ENCODE results near the gene LCN12. TPM values are rescaled to one million over a fixed set of nuclear protein-coding genes. Genes with fewer than 3 reads are reported as not detected.
A peak's percentile ranks its signal among the peaks of the same experiment; 100 is the strongest.

The LCN12 gene
- polyA plus RNA-seq, 1 donor, result 20.2 TPM

DNA sequence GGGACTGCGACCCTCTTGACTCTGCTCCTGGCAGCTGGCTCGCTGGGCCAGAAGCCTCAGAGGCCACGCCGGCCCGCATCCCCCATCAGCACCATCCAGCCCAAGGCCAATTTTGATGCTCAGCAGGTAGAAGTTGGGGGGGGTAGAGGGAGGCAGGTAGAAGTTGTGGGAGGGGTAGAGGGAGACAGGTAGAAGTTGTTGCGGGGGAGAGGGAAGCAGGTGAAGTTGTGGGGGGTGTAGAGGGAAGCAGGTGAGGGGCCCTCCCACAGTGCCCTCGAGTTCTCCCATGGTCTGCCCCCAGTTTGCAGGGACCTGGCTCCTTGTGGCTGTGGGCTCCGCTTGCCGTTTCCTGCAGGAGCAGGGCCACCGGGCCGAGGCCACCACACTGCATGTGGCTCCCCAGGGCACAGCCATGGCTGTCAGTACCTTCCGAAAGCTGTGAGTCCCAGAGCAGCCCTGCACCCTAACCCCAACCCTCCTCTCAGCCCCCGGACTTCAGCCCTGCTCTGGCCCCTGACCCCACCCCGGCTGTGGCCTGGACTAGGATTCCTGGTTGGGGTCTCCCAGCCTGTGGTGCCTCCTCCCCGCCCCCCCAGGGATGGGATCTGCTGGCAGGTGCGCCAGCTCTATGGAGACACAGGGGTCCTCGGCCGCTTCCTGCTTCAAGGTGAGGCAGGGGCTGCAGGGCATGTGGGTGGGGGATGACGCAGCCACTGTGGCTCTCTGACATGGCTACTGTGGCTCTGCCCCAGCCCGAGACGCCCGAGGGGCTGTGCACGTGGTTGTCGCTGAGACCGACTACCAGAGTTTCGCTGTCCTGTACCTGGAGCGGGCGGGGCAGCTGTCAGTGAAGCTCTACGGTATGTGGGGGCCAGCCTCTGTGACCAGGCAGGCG, 6.5 kb upstream of the LCN12 start:
- DNase-seq, result no peak

DNA sequence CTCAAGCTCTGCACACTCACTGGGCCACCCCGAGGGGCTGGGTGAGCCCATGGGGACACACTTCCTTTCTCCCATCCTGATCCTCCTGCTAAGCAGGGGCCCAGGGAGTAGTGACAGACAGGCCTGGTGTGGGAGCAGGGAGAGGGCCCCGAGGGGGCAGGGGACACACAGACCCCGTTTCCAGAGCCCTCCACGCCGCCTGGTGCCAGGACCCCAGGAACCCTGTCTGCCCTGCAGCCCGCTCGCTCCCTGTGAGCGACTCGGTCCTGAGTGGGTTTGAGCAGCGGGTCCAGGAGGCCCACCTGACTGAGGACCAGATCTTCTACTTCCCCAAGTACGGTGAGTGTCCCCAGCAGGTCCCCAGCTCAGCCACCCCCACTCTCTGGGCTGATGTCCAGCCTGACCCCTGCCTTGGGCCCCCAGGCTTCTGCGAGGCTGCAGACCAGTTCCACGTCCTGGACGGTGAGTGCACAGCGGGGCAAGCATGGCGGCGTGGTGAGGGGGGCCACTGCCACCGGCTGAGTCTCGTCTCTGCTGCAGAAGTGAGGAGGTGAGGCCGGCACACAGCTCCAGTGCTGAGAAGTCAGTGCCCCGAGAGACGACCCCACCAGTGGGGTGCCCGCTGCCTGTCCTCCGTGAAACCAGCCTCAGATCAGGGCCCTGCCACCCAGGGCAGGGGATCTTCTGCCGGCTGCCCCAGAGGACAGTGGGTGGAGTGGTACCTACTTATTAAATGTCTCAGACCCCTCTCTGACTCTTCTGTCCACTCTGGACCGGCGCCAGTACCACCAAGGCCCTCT, 5.6 kb upstream of the LCN12 start:
- no peak for DNase-seq

DNA sequence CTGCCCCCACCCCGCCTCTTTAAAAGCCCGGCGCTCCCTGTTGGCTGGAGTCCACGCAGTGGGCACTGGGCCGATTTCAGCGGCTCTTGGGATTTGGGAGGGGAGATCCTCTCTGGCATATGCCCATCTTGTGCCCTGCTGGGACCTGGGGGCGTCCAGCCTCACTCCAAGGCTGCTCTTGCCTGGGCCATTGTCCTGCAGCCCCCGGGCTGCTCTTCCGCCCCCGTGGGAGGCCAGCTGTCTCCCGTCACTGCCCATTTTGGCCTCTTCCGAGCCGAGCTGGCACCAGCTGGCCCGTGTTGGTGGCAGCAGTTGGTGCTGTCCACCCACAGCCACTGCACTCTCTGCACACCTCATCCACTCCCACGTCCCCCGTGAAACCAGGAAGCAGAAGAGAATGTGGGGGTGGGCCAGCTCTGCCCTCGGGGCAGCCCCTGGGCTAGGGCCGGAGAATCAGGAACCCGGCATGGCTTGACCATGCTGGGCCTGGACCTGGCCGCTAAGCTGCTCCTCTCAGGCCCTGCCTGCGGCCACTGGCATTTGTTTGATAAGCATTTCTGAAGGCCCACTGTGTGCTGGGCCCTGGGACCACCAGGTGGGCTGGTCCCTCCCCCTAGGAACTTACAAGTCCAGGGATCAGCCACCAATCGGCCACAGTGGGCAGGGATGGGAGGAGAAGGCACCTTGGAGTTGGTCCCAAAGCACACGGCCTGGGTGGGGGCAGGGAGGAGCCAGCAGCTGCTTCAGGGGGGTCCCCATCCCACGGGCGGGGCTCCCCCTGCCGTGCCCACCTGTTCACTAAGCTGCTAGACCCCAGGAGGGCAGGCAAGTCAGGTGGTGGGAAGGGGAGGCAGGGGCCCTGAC, 4.8 kb upstream of the LCN12 start:
- DNase-seq, result no peak

DNA sequence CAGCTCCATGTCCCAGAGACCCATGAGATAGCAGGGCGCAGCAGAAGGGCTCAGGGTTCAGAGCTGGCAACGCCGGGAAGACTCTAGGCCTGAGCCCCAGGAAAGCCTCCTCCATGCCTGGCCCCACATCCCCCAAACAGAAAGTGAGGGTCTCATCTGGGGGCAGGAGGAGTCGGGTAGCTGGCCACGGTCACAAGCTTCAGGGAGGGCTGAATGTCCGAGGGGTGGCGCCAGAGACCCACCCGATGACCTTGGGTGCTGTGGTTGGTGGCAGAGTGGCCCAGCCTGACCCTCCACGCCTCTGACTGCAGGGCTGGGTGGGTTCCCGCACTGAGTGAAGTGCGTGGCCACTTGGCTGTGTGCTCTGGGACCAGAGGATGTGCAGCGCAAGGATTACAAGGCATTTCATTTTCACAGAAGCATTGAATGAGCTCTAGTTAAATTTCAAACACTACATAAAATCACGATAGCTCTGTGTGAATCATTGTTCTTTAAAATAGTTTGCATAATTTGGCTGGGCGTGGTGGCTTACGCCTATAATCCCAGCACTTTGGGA, 4.0 kb upstream of the LCN12 start:
- no peak for DNase-seq

DNA sequence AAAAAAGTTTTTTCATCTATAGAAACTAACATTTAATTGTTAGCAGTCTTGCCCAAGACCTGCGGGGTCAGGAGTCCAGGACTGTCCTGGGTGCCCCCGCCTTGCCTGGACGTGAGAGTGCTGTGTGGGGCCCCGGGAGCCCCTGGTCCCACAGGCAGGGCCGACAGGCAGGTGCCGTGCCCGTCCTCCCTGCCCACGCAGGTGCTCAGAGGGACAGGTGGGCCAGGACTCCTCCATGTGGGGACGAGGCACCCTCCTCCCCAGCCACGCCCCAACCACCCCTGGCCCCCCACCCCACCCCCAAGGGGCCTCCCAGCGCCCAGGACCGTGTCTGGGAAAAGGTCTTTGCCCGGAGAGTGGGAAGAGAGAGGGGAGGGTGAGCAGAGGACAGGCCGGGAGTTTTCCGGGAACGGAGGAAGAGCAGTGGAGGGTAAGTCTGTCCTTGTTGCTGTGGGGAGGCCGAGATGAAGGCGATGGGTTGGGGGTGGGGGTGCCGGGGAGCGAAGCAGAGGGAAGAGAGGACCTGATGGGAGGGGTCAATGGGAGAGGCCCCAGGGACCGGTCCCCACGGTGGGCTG, 2.7 kb upstream of the LCN12 start:
- DNase-seq, result no peak

DNA sequence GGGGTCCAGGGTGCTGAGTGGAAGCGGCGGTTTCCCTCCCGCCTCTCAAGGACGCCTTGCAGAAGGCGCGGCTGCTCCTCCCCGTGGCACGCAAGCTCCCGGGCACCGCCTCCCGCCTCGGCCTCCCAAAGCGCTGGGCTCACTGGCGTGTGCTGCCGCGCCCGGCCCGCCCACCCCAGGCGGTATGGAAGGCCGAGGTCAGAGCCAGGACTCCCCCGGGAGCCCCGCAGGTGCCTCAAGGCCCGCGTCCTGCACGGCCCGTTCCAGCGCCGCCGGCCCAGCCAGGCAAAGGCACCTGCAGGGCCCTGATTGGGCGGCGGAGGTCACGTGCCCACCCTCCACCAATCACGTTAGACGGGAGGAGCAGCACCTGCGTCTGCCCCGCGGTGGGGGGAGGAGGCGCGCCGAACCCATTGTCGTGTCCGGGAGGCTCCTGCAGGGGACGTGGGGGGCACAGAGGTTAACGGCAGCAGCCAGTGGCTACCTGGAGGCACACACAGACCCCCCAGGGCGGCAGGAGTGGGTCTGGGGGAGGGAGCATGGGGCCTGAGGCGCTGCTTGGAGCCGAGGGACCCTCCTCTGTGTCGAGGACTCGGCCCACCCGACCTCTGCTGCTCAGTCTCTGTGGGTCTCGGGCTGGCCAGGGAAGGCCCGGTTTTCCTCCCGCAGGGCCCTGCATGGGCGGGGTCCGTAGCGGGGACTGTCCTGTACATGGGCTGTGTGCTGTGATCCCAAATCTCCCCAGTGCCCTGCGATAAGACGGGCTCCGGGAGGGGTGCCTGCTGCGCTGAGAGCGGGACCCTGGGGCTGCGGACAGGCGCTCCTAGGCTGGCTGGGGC, 2.0 kb upstream of the LCN12 start:
- peak; percentile 91 for DNase-seq

DNA sequence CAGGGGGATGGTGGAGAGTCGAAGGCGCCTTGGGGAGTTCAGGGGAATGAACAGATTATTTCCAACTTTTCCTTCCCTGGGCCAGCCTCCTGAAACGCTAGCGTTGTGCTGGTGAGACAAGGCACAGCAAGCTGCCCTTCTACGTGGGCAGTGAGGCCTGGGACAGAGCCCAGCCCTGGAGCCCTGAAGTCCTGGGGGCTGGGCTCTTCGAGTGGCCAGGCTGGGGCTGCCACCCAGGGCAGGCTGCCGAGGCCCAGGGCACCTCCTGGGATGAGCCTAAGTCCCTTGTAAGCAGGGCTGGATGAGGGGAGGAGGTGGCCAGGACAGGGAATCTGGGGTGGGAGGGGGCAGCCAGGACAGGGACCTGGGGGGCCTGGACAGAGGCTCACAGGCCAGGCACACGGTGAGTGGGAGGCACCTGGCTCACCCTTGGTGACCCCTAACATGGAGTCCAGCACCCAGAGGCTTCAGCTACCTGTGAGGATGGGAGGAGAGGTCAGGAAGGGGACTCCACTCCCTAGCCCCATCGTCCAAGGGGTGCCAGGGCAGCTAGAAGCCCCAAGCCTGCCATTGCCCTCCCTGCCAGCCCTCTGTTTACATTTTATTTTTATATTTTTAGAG, 1.3 kb upstream of the LCN12 start:
- DNase-seq, result no peak

DNA sequence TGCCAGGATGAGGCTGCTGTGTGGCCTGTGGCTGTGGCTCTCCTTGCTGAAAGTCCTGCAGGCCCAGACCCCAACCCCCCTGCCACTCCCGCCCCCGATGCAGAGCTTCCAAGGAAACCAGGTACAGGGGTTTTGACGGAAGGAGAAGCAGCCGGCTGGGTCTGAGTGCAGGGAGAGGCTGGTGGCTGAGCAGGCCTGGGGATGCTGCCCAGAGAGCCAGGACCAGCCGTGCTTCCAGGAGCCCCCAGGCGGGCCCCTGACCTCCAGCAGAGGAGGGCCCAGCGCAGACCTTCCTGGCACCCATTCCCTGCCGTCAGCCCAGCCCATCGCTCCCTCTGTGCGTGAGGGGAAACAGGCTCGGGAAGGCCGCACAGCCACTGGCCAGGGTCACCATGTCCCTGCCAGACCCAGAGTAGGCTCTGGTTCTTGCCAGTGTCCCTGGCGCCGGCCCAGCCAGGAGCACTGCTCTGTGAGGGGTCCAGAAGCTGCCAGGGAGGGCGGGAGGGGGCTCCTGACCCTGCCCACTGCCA, 313 bp downstream of the LCN12 start:
- DNase-seq, result no peak

DNA sequence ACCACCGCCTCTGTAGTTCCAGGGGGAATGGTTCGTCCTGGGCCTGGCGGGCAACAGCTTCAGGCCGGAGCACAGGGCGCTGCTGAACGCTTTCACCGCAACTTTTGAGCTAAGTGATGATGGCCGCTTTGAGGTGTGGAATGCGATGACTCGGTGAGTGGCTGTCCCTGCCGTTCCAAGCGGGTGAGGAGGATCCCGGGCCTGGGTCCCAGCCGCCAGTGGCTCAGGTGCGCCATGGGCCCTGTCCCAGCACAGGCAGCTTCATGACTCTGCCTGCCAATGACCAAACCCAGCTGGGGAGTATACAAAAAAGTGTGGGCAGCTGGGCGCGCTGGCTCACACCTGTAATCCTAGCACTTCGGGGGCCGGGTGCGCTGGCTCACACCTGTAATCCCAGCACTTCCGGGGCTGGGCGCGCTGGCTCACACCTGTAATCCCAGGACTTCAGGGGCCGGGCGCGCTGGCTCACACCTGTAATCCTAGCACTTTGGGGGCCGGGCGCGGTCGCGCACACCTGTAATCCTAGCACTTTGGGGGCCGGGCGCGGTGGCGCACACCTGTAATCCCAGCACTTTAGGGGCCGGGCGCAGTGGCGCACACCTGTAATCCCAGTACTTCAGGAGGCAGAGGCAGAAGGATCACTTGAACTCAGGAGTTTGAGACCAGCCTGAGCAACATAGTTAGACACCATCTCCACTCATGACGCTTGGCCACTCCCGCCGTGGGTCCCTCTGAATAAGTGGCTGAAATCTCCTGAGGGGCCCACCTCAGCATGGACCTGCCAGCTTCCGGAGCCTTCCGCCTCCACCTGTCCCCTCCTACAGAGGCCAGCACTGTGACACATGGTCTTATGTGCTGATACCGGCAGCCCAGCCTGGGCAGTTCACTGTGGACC, 1.1 kb downstream of the LCN12 start:
- DNase-seq, result no peak

DNA sequence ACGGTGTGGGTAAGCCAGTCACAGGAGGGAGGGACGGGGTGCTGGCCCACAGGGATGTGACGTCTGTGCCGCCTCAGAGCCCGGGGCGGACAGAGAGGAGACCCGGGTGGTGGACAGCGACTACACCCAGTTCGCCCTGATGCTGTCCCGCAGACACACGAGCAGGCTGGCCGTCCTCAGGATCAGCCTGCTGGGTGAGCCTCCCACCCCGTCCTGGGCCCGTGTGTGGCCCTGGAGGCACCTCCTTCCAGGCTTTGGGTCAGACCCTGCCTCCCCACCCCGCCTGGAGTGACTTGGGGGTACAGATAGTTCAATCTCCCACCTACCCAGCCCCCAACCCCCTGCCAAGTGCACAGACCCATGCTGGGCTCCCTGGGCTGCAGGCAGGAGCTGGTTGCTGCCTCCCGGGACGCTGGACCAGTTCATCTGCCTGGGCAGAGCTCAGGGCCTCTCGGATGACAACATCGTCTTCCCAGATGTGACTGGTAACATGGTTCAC, 1.7 kb downstream of the LCN12 start:
- DNase-seq, result no peak

DNA sequence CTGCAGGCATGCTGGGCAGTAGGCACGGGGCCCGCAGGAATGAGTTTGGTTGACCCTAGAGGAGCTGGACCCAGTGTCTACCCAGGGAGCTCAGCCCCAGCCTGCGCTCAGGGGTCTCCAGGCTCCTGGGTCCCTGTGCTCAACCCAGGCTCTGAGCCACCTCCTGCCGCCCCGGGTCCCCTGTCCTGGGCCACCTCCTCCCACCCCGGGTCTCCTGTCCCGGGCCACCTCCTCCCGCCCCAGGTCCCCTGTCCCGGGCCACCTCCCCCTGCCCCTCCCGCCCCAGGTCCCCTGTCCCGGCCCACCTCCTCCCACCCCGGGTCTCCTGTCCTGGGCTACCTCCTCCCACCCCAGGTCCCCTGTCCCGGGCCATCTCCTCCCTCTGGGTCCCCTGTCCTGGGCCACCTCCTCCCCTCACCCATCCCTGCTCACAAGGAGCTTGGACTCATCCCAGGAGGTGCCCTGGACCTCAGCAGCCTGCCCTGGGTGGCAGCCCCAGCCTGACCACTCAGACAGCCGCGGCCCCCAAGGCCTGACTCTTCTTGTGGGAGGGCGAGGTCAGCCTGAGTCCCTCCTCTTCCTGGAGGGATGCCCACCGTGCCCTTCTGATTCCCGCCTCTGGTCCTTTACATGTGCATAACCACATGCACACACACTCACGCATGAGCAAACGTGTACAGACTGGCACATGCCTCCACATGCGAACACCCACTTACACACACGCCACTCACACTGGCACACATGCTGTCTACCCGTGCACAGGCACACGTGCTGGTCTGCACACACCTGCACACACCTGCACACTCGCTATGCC, 2.4 kb downstream of the LCN12 start:
- DNase-seq, result no peak

DNA sequence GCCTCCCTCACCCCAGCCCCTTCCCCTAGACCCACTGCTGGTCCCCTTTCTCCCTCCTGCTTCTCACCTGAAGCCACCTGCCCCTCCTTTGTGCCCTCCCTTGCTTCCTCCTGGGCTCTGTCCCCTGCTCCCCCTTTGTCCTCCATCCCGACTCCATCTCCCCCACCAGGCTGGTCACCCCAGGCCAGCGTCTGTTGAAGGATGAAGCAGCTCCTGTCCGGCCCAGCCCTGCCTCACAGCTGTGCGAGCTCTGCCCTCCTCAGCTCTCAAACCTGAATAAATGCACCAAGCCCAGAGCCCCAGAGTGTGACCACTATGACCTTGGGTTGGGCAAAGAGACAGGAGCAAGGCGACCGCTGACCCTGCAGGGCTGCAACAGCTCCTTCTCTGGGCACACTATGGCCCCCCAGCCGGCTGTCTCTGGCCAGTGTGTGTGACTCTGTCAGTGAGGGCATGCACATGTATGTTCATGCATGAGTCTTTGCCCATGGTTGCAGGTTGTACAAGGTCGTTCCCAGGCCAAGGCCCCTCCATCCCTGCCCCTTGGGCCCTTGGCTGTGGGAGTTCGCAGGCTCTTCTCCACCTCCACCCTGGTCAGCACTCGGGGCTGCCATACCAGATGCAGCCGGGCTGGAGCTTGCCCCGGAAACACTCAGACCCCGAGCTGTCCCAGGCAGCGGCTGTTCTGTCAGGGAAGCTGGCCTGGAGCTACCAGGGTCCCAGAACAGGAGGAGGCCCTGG, 3.3 kb downstream of the LCN12 start:
- DNase-seq, result no peak

DNA sequence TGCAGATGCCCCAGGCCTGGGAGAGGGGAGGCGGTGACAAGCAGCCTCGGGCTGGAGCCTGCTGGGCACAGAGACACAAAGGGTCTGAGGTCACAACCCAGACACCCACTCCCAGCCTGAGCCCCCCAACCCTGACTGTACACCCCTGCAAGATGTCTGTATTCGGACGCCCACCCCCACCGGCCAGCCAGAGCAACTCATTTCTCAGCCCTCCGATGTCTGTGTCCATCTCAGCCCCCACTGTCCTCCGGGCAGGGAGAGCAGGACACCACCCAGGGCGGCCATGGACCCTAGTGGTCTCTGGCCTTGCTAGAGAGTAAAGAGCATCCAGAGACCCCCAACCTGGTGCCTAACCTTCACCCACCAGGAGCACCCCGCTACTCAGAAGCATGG, 3.9 kb downstream of the LCN12 start:
- no peak for DNase-seq

DNA sequence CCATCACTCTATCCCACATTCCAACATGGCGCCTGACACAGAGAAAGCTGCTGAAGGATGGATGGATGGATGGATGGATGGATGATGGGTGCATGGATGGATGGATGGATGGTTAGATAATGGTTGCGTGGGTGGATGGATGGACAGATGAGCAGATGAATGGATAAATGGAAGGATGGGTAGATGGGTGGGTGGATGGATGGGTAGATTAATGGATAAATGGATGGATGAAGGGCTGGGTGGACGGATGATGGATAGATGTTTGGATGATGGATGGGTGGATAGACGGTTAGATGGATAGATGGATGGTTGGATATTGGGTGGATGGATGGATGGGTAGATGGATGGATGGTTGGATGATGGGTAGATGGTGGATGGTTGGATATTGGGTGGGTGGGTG, 4.5 kb downstream of the LCN12 start:
- DNase-seq, result no peak

DNA sequence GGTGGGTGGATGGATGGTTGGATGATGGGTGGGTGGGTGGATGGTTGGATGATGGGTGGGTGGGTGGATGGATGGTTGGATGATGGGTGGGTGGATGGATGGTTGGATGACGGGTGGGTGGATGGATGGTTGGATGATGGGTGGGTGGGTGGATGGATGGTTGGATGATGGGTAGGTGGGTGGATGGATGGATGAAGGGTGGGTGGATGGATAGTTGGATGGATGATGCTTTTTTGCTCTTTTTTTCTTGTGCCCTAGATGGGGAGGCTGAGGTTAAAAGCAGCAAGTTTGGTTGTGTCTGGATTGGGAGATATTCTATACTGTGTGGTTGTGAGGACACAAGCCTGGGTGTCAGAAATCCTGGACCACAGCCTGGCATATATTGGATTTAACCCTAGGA, 5.4 kb downstream of the LCN12 start:
- no peak for DNase-seq

DNA sequence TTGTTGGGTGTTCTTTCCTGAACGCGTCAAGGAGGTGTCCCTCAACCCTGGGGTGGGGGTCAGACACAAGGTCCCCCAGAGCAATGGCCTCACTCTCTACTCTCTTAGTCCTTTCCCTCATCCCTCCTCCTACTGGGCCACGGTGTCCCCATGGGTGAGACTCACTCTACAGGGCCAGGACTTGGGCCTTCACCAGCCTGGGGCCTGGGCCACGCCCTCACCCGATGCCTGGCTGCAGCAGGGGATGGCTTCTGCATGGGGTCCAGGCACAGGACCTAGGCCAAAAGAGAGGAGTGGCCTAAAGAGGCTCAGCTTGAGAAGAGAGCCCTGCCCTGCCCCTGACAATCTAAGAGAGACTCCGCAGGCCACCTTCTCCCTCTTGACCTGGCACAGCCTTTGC, 5.8 kb downstream of the LCN12 start:
- no peak for DNase-seq

DNA sequence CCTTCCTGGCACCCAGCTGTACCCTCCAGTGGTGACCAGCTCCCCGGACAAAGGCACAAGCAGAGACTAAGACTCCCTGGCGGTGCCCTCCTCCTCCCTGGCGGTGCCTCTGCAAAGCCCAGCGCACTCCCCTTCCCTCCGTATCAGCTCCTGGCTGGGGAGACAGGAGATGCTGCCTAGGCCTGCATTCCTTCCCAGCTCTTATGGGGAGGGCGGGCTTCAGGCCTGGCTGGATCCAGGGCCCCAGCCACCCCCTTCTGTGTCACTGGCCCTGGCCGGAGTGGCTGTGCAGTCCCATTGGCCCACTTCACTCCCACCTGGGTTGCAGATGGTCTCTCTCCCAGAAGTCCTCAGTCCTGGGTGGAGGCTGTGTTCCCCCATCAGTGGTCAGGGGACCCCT, 6.4 kb downstream of the LCN12 start:
- no peak for DNase-seq

All from left kidney (tissue), 2 donors.